ENCODE measurements around the gene SLC29A4.

SLC29A4 gene

DNA sequence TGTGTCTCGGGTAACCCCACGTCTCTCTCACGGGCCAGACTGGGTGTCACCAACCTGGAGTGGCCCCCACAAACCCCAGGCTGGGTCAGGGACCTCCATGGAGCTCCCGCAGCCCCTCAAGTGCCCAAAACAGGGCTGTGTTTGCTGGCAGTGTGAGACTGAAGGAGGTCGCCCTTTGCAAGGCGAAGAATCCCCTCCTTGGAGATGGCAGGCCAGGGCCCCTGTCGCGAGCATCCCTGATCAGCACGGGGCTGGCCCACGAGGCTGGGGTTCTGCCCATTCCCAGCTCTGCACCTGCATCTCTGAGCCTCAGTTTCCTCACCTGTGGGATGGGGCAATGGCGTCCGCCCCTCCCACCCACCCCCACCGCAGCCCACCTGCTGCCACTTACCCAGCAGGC is 62.4 kb downstream of the SLC29A4 start:
- no peak overlapping the region for H2BK15ac ChIP-seq (ENCODE audit: low read length)
- no peak overlapping the region for H4K91ac ChIP-seq (ENCODE audit: low read depth, low read length, poor library complexity)
- H3K9ac ChIP-seq (ENCODE audit: low read depth, low read length, poor library complexity): no peak overlapping the region
- peaks cover 16 to 38% of the 10 kb centered on the region in 2 donors for H3K9me3 ChIP-seq (replicated peaks in 1 of 2; ENCODE audit: control insufficient read depth in 2 of 2, insufficient read depth in 1 of 2, low read depth in 1 of 2, low read length in 2 of 2)
- no peak overlapping the region for H2BK12ac ChIP-seq (ENCODE audit: low read length)
- no peak overlapping the region for H3K27ac ChIP-seq (replicated peaks; ENCODE audit: low read length)
- H3K36me3 ChIP-seq (replicated peaks in 1 of 2; ENCODE audit: control insufficient read depth in 2 of 2, insufficient read depth in 2 of 2, low read length in 2 of 2): peaks cover 27 to 77% of the 10 kb centered on the region in 2 donors
- H3K4me1 ChIP-seq (ENCODE audit: control insufficient read depth in 2 of 2, insufficient read depth in 1 of 2, low read depth in 1 of 2, low read length in 2 of 2): peaks cover 0 to 11% of the 10 kb centered on the region in 2 donors
- H3K4me3 ChIP-seq (ENCODE audit: low read length in 2 of 2): peak overlapping the region in 1 of 2 donors; percentile 42
- H3K23ac ChIP-seq (ENCODE audit: low read depth, low read length, poor library complexity): no peak overlapping the region
- no peak overlapping the region for H4K8ac ChIP-seq (ENCODE audit: low read depth, low read length)
- H3K18ac ChIP-seq (ENCODE audit: low read length): no peak overlapping the region
- H2BK5ac ChIP-seq (ENCODE audit: low read length): no peak overlapping the region
- H3K14ac ChIP-seq (ENCODE audit: low read length): no peak overlapping the region
- H2AFZ ChIP-seq (ENCODE audit: low read length): no peak overlapping the region
- no peak overlapping the region for H2AK5ac ChIP-seq (ENCODE audit: low read depth, low read length)
- no peak overlapping the region for H3K4me2 ChIP-seq (ENCODE audit: insufficient read depth, low read length, poor library complexity, severe bottlenecking)
- H3K4ac ChIP-seq (ENCODE audit: low read length): no peak overlapping the region
- H3K27me3 ChIP-seq (ENCODE audit: control insufficient read depth in 3 of 3, insufficient read depth in 3 of 3, low read depth in 1 of 3, low read length in 3 of 3): peaks cover 0 to 13% (median 0%) of the 10 kb centered on the region in 3 experiments
- H2BK120ac ChIP-seq (ENCODE audit: low read depth, low read length): no peak overlapping the region
- H3K79me1 ChIP-seq (ENCODE audit: low read depth, low read length): peaks cover 6% of the 10 kb centered on the region
- no peak for DNase-seq (ENCODE audit: low spot score)
- no CpG with 5 or more reads among the region's 13 CpGs for WGBS, 2 donors (ENCODE audit: extremely low coverage in 2 of 2, insufficient read length in 2 of 2, insufficient replicate concordance in 1 of 2)

GRCh38 chr7:5345671-5346070 is 62.9 kb downstream of the SLC29A4 start:
- Histone ChIP-seq H3K36me3 (replicated peaks in 1 of 2; ENCODE audit: control insufficient read depth in 2 of 2, insufficient read depth in 2 of 2, low read length in 2 of 2) (peaks cover 27 to 78% of the 10 kb centered on the region in 2 donors), H3K23ac (ENCODE audit: low read depth, low read length, poor library complexity) (peak overlapping the region; percentile 43)

DNA sequence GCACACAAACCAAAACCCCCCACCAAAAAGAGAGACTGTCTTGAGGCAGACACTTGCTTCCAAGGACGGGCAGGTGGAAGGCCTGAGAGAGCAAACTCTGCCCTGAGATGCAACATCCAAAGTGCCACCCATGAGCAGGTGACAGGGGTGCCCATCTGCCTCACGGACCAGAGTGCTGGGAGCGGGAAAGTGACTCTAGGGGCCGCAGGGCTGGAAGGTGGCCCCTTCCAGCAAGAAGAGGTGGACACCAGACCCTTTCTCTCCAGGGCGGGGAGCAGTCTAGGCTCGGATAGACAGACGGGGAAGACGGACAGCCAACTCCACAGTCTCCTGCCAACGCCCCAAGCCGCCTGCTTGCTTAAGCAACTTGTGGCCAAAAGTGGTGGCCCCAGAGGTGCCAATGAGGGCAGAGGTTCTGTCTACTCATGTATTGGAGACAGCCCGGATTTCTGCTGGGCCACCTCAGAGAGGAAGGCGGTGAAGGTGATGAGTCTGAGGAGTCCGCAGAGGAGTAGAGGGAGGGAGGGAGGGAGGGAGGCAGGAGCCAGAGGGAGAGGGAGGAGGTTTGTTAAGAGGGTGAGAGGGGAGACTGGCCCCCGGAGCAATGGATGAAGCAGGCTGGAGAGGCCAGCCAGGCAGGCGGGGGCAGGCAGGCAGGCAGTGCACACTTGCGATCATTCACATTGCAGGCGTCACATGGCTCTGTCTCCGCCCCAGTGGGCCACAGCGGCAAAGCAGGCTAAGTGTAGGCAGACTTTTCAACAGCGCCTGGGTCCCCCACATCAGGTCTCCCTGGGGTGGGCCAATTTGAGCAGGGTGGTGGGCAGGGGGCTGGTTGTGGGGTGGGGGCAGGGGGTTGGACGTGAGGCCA is 65.6 kb downstream of the SLC29A4 start:
- Histone ChIP-seq H3K23ac (ENCODE audit: low read depth, low read length, poor library complexity) (no peak overlapping the region), H3K4ac (ENCODE audit: low read length) (no peak overlapping the region), H3K9ac (ENCODE audit: low read depth, low read length, poor library complexity) (no peak overlapping the region), H2BK12ac (ENCODE audit: low read length) (no peak overlapping the region), H2AFZ (ENCODE audit: low read length) (no peak overlapping the region), H3K18ac (ENCODE audit: low read length) (peak overlapping the region; percentile 54), H4K91ac (ENCODE audit: low read depth, low read length, poor library complexity) (no peak overlapping the region), H3K4me1 (ENCODE audit: control insufficient read depth in 2 of 2, insufficient read depth in 1 of 2, low read depth in 1 of 2, low read length in 2 of 2) (peaks cover 0 to 16% of the 10 kb centered on the region in 2 donors), H3K27ac (replicated peaks; ENCODE audit: low read length) (no peak overlapping the region), H2AK5ac (ENCODE audit: low read depth, low read length) (no peak overlapping the region), H4K8ac (ENCODE audit: low read depth, low read length) (no peak overlapping the region), H3K9me3 (replicated peaks in 1 of 2; ENCODE audit: control insufficient read depth in 2 of 2, insufficient read depth in 1 of 2, low read depth in 1 of 2, low read length in 2 of 2) (peaks cover 19 to 25% of the 10 kb centered on the region in 2 donors), H3K14ac (ENCODE audit: low read length) (no peak overlapping the region), H3K4me3 (ENCODE audit: low read length in 2 of 2) (no peak overlapping the region), H2BK15ac (ENCODE audit: low read length) (no peak overlapping the region), H2BK120ac (ENCODE audit: low read depth, low read length) (no peak overlapping the region), H3K36me3 (replicated peaks in 1 of 2; ENCODE audit: control insufficient read depth in 2 of 2, insufficient read depth in 2 of 2, low read length in 2 of 2) (peaks cover 29 to 83% of the 10 kb centered on the region in 2 donors), H3K79me1 (ENCODE audit: low read depth, low read length) (peaks cover 6% of the 10 kb centered on the region), H3K4me2 (ENCODE audit: insufficient read depth, low read length, poor library complexity, severe bottlenecking) (no peak overlapping the region), H3K27me3 (ENCODE audit: control insufficient read depth in 3 of 3, insufficient read depth in 3 of 3, low read depth in 1 of 3, low read length in 3 of 3) (peaks cover 0 to 41% (median 2%) of the 10 kb centered on the region in 3 experiments), H2BK5ac (ENCODE audit: low read length) (no peak overlapping the region)
- DNase-seq (ENCODE audit: low spot score): no peak
- no CpG with 5 or more reads among the region's 21 CpGs for WGBS, 2 donors (ENCODE audit: extremely low coverage in 2 of 2, insufficient read length in 2 of 2, insufficient replicate concordance in 1 of 2)

More at GRCh38 chr7:5345671-5346070, 62.9 kb downstream of the SLC29A4 start:
- Histone ChIP-seq H3K79me1 (ENCODE audit: low read depth, low read length) (peaks cover 6% of the 10 kb centered on the region), H3K4me1 (ENCODE audit: control insufficient read depth in 2 of 2, insufficient read depth in 1 of 2, low read depth in 1 of 2, low read length in 2 of 2) (peaks cover 0 to 11% of the 10 kb centered on the region in 2 donors), H3K9ac (ENCODE audit: low read depth, low read length, poor library complexity) (peak overlapping the region; percentile 60), H3K9me3 (replicated peaks in 1 of 2; ENCODE audit: control insufficient read depth in 2 of 2, insufficient read depth in 1 of 2, low read depth in 1 of 2, low read length in 2 of 2) (peaks cover 16 to 37% of the 10 kb centered on the region in 2 donors), H3K18ac (ENCODE audit: low read length) (peak overlapping the region; percentile 5), H4K8ac (ENCODE audit: low read depth, low read length) (no peak overlapping the region), H2BK120ac (ENCODE audit: low read depth, low read length) (no peak overlapping the region), H4K91ac (ENCODE audit: low read depth, low read length, poor library complexity) (no peak overlapping the region), H2BK12ac (ENCODE audit: low read length) (no peak overlapping the region), H2BK5ac (ENCODE audit: low read length) (peak overlapping the region; percentile 19), H3K27ac (replicated peaks; ENCODE audit: low read length) (no peak overlapping the region), H2AFZ (ENCODE audit: low read length) (no peak overlapping the region), H3K4me3 (ENCODE audit: low read length in 2 of 2) (no peak overlapping the region), H3K27me3 (ENCODE audit: control insufficient read depth in 3 of 3, insufficient read depth in 3 of 3, low read depth in 1 of 3, low read length in 3 of 3) (peaks cover 0 to 17% (median 2%) of the 10 kb centered on the region in 3 experiments), H3K4me2 (ENCODE audit: insufficient read depth, low read length, poor library complexity, severe bottlenecking) (no peak overlapping the region), H3K4ac (ENCODE audit: low read length) (no peak overlapping the region), H3K14ac (ENCODE audit: low read length) (no peak overlapping the region), H2BK15ac (ENCODE audit: low read length) (no peak overlapping the region), H2AK5ac (ENCODE audit: low read depth, low read length) (no peak overlapping the region)
- no peak for DNase-seq (ENCODE audit: low spot score)
- WGBS, 2 donors (ENCODE audit: extremely low coverage in 2 of 2, insufficient read length in 2 of 2, insufficient replicate concordance in 1 of 2): no CpG with 5 or more reads among the region's 21 CpGs

- Histone ChIP-seq H3K4me1 (ENCODE audit: control insufficient read depth in 2 of 2, insufficient read depth in 1 of 2, low read depth in 1 of 2, low read length in 2 of 2) (peaks cover 0 to 16% of the 10 kb centered on the region in 2 donors), H2BK120ac (ENCODE audit: low read depth, low read length) (no peak overlapping the region), H2BK15ac (ENCODE audit: low read length) (no peak overlapping the region), H4K91ac (ENCODE audit: low read depth, low read length, poor library complexity) (no peak overlapping the region), H2AFZ (ENCODE audit: low read length) (no peak overlapping the region), H3K36me3 (replicated peaks in 1 of 2; ENCODE audit: control insufficient read depth in 2 of 2, insufficient read depth in 2 of 2, low read length in 2 of 2) (peaks cover 27 to 83% of the 10 kb centered on the region in 2 donors), H3K27me3 (ENCODE audit: control insufficient read depth in 3 of 3, insufficient read depth in 3 of 3, low read depth in 1 of 3, low read length in 3 of 3) (peaks cover 0 to 42% (median 2%) of the 10 kb centered on the region in 3 experiments), H3K23ac (ENCODE audit: low read depth, low read length, poor library complexity) (no peak overlapping the region), H3K4ac (ENCODE audit: low read length) (no peak overlapping the region), H2BK12ac (ENCODE audit: low read length) (no peak overlapping the region), H3K9me3 (replicated peaks in 1 of 2; ENCODE audit: control insufficient read depth in 2 of 2, insufficient read depth in 1 of 2, low read depth in 1 of 2, low read length in 2 of 2) (peaks cover 13 to 24% of the 10 kb centered on the region in 2 donors), H3K4me3 (ENCODE audit: low read length in 2 of 2) (no peak overlapping the region), H3K9ac (ENCODE audit: low read depth, low read length, poor library complexity) (peak overlapping the region; percentile 63), H3K18ac (ENCODE audit: low read length) (no peak overlapping the region), H3K27ac (replicated peaks; ENCODE audit: low read length) (no peak overlapping the region), H3K79me1 (ENCODE audit: low read depth, low read length) (peaks cover 6% of the 10 kb centered on the region), H2AK5ac (ENCODE audit: low read depth, low read length) (no peak overlapping the region), H4K8ac (ENCODE audit: low read depth, low read length) (no peak overlapping the region), H3K14ac (ENCODE audit: low read length) (no peak overlapping the region), H2BK5ac (ENCODE audit: low read length) (no peak overlapping the region), H3K4me2 (ENCODE audit: insufficient read depth, low read length, poor library complexity, severe bottlenecking) (no peak overlapping the region)
- WGBS, 2 donors (ENCODE audit: extremely low coverage in 2 of 2, insufficient read length in 2 of 2, insufficient replicate concordance in 1 of 2): no CpG with 5 or more reads among the region's 17 CpGs
- DNase-seq (ENCODE audit: low spot score): no peak
Measured at GRCh38 chr7:5349005-5349380, 66.2 kb downstream of the SLC29A4 start.
